ENCODE results near the gene MYO7A.

MYO7A gene

DNA sequence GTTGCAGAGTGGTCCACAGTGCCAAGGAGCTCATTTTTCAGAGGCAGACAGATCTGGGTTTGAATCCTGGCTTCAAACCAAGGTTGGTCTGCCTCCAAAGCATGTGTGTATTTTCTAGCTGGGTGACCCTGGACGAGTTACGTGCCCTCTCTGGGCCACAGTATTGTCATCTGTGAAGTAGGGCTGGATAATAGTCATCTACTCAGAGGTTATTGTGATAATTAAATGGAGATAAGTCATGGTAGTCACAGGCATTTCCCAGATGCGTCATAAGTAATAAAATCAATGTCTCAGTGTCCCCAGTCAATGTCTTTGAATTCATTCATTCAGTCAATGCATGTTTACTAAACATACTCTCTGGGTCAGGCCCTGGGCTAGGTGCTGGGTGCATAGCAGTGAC lies 16.8 kb upstream of the MYO7A start:
- no peaks in the 10 kb centered on the region for H3K9me3 ChIP-seq (replicated peaks; ENCODE audit: insufficient read depth, low read length)
- H3K4me3 ChIP-seq (ENCODE audit: low read length): no peak overlapping the region
- no peaks in the 10 kb centered on the region for H3K36me3 ChIP-seq (replicated peaks; ENCODE audit: insufficient read depth, low read length)
- 0 out of 2 replicates have a peak, but pooled peaks cover 3% of the 10 kb centered on the region for H3K4me1 ChIP-seq (ENCODE audit: low read length)
- no peak for DNase-seq
- peaks cover 8% of the 10 kb centered on the region for H3K27me3 ChIP-seq (replicated peaks; ENCODE audit: insufficient read depth, low read length)
- H3K9me2 ChIP-seq (replicated peaks; ENCODE audit: insufficient read depth, low read length): no peaks in the 10 kb centered on the region
- no peak overlapping the region for H2AFZ ChIP-seq (ENCODE audit: low read length)
- no peak for TF ChIP-seq EZH2 (optimal IDR thresholded peaks at IDR 0.05; ENCODE audit: low read depth, low read length)
- no peak for TF ChIP-seq EZH2phosphoT487 (IDR thresholded peaks at IDR 0.05; ENCODE audit: low read length)
- H4K20me1 ChIP-seq (ENCODE audit: insufficient read depth, low read length): no peaks in the 10 kb centered on the region
- H3F3A ChIP-seq (ENCODE audit: insufficient read depth, low read length): no peaks in the 10 kb centered on the region
- no peak overlapping the region for H3K9ac ChIP-seq (ENCODE audit: low read length)
- no peaks in the 10 kb centered on the region for H3K79me2 ChIP-seq (ENCODE audit: low read length)
- no peak overlapping the region for H3K4me2 ChIP-seq (ENCODE audit: low read depth, low read length)
- no peak overlapping the region for H3K27ac ChIP-seq (ENCODE audit: low read length)

DNA sequence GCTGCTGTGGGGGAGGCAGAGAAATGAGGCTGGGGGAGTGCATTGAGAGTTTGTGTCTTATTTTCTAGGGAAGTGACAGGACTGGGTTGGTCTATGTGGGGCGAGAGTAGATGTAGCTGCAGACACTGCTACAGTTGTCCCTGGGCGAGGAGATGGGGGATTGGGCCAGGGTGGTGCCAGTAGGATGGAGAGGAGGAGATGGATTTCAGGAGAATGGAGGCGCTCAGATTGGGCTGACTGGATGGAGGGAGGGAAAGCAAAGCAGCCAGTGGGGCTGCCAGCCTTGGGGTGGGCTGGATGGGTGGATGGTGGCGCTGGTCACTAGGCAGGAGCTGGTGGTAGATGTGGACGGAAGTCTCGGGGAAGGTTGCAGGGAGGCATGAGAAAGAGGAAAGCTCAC lies 16.1 kb upstream of the MYO7A start:
- no peak overlapping the region for H3K27ac ChIP-seq (ENCODE audit: low read length)

DNA sequence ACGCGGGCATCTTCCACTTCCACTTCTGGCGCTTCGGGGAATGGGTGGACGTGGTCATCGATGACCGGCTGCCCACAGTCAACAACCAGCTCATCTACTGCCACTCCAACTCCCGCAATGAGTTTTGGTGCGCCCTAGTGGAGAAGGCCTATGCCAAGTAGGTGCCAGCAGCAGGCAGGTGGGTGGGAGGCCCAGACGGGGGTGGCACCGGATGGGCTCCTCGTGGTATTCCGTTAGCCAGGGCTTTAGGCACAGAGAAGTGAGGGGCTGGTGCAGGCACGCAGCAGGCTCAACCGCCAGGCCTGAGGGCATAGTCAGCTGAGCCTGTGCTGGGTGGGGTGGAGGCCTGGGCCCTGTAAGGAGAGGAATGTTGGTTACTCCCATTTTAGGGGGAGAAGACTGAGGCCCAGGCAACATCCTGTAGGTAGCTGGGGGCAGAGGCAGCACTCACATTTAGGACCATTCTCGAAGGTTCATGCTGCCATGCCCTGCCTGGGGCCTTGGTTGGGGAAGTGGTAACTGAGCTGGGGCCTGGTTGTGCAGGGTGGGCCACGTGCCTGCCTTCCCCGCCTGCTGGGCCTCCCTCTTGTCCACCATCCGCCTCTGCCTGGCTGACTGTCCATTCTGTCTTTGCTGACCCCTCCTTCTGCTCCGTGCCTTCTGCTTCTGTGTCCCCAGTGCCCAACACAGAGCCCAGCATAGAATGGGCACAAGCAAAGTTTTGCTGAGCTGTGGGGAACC lies 15.2 kb upstream of the MYO7A start:
- TF ChIP-seq EZH2 (optimal IDR thresholded peaks at IDR 0.05; ENCODE audit: low read depth, low read length) (no peak), EZH2phosphoT487 (IDR thresholded peaks at IDR 0.05; ENCODE audit: low read length) (no peak)
- TF ChIP-seq, protein P1, sequence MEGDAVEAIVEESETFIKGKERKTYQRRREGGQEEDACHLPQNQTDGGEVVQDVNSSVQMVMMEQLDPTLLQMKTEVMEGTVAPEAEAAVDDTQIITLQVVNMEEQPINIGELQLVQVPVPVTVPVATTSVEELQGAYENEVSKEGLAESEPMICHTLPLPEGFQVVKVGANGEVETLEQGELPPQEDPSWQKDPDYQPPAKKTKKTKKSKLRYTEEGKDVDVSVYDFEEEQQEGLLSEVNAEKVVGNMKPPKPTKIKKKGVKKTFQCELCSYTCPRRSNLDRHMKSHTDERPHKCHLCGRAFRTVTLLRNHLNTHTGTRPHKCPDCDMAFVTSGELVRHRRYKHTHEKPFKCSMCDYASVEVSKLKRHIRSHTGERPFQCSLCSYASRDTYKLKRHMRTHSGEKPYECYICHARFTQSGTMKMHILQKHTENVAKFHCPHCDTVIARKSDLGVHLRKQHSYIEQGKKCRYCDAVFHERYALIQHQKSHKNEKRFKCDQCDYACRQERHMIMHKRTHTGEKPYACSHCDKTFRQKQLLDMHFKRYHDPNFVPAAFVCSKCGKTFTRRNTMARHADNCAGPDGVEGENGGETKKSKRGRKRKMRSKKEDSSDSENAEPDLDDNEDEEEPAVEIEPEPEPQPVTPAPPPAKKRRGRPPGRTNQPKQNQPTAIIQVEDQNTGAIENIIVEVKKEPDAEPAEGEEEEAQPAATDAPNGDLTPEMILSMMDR (IDR thresholded peaks at IDR 0.05; ENCODE audit: low read length): no peak
- H3F3A ChIP-seq (ENCODE audit: insufficient read depth, low read length): no peaks in the 10 kb centered on the region
- no peaks in the 10 kb centered on the region for H3K9me2 ChIP-seq (replicated peaks; ENCODE audit: insufficient read depth, low read length)
- no peaks in the 10 kb centered on the region for H3K9me3 ChIP-seq (replicated peaks; ENCODE audit: insufficient read depth, low read length)
- no peaks in the 10 kb centered on the region for H3K79me2 ChIP-seq (ENCODE audit: low read length)
- H3K4me2 ChIP-seq (ENCODE audit: low read depth, low read length): no peak overlapping the region
- no peak overlapping the region for H3K27ac ChIP-seq (ENCODE audit: low read length)
- H2AFZ ChIP-seq (ENCODE audit: low read length): peak overlapping the region; percentile 38
- H3K9ac ChIP-seq (ENCODE audit: low read length): no peak overlapping the region
- H3K36me3 ChIP-seq (replicated peaks; ENCODE audit: insufficient read depth, low read length): no peaks in the 10 kb centered on the region
- no peak overlapping the region for H3K4me3 ChIP-seq (ENCODE audit: low read length)
- DNase-seq: no peak
- peaks cover 8% of the 10 kb centered on the region for H3K27me3 ChIP-seq (replicated peaks; ENCODE audit: insufficient read depth, low read length)
- H4K20me1 ChIP-seq (ENCODE audit: insufficient read depth, low read length): no peaks in the 10 kb centered on the region
- H3K4me1 ChIP-seq (ENCODE audit: low read length): 0 out of 2 replicates have a peak, but pooled peaks cover 3% of the 10 kb centered on the region

More for the DNA sequence above, 16.1 kb upstream of the MYO7A start:
- no peak overlapping the region for H3K9ac ChIP-seq (ENCODE audit: low read length)
- H3K4me2 ChIP-seq (ENCODE audit: low read depth, low read length): no peak overlapping the region
- no peaks in the 10 kb centered on the region for H3K79me2 ChIP-seq (ENCODE audit: low read length)
- H2AFZ ChIP-seq (ENCODE audit: low read length): no peak overlapping the region
- H3K4me3 ChIP-seq (ENCODE audit: low read length): no peak overlapping the region
- H3K9me2 ChIP-seq (replicated peaks; ENCODE audit: insufficient read depth, low read length): no peaks in the 10 kb centered on the region
- TF ChIP-seq EZH2phosphoT487 (IDR thresholded peaks at IDR 0.05; ENCODE audit: low read length) (no peak), EZH2 (optimal IDR thresholded peaks at IDR 0.05; ENCODE audit: low read depth, low read length) (no peak)
- TF ChIP-seq, protein P1 (IDR thresholded peaks at IDR 0.05; ENCODE audit: low read length): no peak
- H3K4me1 ChIP-seq (ENCODE audit: low read length): 0 out of 2 replicates have a peak, but pooled peaks cover 3% of the 10 kb centered on the region
- H3F3A ChIP-seq (ENCODE audit: insufficient read depth, low read length): no peaks in the 10 kb centered on the region
- DNase-seq: no peak
- no peaks in the 10 kb centered on the region for H3K9me3 ChIP-seq (replicated peaks; ENCODE audit: insufficient read depth, low read length)
- H3K36me3 ChIP-seq (replicated peaks; ENCODE audit: insufficient read depth, low read length): no peaks in the 10 kb centered on the region
- H3K27me3 ChIP-seq (replicated peaks; ENCODE audit: insufficient read depth, low read length): peaks cover 8% of the 10 kb centered on the region
- no peaks in the 10 kb centered on the region for H4K20me1 ChIP-seq (ENCODE audit: insufficient read depth, low read length)

Data from MM.1S (cell line).